NCI-H2081 treated with DMSO at 0.1 percent for 48 hours (cell line): ENCODE measurements around the gene ADAMTS12.

Experiments
- DNase-seq: peaks from one replicate; lab custom pipeline; 2025; lab: John Stamatoyannopoulos, UW

The ADAMTS12 gene

DNA sequence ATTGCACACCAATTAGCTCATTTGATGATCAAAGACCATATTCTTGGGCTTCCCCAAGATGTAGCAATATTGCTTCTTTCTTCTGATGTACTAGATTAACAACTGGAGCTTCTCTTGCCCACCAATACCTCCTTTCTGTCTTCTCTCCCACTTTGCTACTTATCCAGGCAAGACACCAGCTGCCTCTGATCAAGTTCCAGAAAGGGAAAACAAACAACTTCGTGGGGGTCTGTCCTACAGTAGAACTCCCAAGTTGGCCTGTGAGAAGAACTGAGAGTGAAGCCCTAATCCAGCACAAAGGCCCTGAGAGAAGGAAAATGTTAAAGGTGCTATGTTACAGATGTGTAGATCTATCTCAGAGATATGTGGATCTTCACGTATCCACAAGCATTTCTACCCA, 44.9 kb downstream of the ADAMTS12 start:
- DNase-seq = no peak

- no peak for DNase-seq
These were observed 48.2 kb downstream of the ADAMTS12 start for GRCh38 chr5:33843579-33843978.

DNA sequence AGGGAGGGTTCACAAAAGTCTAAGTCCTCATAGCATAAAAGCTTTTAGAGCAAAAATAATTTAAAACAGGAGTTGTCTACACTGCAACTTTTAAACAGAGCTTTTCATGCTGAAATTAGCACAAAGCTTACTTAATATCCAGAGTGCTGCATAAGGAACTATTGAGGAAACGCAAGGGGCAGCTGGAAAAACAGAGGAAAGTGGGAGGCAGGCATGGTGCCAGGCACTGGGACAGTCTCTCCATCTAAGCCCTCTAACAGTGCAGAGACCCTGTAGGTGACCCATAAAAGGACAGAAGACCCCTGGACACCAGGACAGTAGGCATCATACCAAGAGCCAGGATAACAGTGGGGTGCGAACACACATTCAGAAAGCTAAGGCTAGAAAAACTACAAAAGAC, 49.3 kb downstream of the ADAMTS12 start:
- no peak for DNase-seq

DNA sequence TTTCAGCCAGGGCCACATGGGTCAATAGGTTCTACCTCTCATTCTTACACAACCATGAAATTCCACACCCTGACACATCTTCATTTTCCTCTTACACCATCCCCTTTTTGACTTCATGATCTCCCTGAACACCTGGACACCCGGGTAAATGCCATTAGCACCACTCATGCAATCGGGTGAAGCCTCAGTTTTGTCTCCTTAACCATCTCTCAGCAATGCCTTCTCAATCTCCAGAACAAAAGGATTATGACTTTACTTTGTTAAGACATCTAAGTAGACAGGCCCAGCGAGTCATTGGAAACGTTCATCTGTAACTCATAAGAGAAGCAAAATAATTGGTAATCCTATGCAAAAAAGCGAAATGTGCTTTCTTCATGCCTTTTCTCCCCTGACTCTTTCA, 49.9 kb downstream of the ADAMTS12 start:
- DNase-seq = no peak

DNA sequence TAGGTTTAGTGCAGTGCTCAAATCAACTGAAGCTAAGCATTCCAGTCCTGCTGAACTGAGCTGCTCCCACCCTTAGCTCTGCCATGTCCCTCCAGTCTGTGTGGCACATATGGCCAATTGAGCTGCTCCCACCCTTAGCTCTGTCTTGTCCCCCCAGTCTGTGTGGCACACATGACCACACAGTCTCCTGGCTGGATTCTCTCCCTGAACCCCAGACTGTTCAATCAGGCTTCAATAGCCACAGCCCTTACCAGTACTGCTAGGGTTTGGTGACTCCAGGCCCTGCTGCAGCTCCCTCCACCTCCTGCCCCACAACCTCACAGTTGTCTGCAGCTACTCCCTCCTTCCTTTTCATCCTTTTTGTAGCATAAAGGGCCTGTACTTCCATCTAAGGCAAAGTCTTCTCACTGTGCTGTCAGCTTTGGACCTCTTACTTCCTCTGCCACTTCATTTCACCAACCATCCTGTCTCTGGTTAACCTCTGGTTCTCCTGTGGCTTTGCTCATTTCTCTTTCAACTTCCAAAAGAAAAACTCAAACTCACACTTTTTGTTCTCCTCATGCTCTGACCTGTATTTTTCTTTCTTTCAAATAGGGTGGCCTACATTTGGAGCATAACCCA, 50.8 kb downstream of the ADAMTS12 start:
- DNase-seq = no peak

DNA sequence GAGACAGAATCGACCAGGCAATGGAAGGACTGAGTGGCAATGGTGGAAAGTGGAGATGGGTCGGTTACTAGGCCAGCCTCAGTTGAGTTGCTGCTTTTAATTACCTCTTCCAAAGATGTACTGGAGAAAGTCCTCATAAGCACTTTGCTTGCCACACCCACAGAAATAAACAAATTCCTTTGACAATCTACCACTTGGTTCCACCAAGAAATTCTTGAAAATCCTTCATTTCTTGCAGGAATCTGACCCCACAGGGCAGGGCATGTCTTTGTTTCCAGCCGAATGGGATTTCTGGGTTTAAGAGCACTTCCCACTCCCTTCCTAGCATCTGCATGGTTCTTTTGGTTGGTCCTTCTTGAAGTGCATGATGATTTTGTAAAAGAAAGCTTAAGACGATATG, 54.5 kb downstream of the ADAMTS12 start:
- no peak for DNase-seq

GRCh38 chr5:33834334-33834733, 57.5 kb downstream of the ADAMTS12 start:
- DNase-seq = no peak

DNA sequence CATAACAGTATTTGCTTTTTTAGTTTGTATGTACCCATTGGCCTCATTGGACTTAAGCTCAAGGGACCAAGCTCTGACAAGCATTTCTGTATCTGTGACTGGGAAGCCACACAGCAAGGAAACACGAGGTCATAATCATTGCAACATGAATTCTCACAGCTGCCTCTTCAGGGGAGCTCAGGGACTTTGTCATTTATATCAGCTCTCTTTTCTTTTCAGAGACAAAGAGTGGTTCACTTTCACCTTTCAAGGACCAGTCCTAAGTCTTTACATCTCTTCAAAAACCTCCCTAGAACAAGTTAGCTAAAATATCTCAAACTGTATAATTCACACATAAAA, 58.6 kb downstream of the ADAMTS12 start:
- DNase-seq = no peak

- no peak for DNase-seq
These were observed 59.2 kb downstream of the ADAMTS12 start for GRCh38 chr5:33832404-33833236.

DNA sequence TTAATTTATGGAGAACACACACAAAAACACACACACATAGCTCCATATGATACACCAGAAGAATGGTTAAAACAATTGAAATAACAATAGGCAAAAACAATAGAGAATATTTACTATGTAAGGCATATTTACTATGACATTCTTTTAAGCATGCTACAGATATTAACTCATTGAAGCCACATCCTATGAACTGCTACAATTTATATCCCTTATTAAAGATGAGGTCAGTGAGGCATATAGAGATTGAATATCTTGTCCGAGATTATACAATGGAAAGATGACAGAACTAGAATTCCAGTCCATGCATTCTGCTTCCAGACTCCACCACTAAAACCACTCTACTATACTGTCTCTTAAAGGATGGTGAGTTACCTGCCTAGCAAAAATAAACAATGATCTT, 60.7 kb downstream of the ADAMTS12 start:
- DNase-seq = no peak

- DNase-seq = no peak
These were observed 62.4 kb downstream of the ADAMTS12 start for GRCh38 chr5:33829430-33829829.

GRCh38 chr5:33828626-33829308, 63.0 kb downstream of the ADAMTS12 start:
- no peak for DNase-seq

DNA sequence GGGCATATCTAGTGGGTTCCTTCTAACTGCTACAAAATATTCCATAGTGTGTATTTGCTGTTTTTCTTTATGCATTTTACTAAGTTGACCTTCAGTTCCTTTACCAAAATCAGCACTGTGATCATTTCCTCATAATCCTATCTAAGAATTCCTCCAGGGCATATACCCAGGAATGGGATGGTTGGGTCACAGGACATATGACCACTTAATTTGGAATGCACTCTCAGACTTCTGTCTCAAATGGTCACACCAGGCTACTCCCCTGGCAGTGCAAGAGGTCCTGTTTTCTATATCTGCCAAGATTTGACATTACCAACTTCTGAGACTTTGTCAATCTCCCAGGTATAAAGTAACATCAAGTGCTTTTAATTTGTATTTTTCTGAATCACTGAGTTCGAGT, 63.9 kb downstream of the ADAMTS12 start:
- no peak for DNase-seq

DNA sequence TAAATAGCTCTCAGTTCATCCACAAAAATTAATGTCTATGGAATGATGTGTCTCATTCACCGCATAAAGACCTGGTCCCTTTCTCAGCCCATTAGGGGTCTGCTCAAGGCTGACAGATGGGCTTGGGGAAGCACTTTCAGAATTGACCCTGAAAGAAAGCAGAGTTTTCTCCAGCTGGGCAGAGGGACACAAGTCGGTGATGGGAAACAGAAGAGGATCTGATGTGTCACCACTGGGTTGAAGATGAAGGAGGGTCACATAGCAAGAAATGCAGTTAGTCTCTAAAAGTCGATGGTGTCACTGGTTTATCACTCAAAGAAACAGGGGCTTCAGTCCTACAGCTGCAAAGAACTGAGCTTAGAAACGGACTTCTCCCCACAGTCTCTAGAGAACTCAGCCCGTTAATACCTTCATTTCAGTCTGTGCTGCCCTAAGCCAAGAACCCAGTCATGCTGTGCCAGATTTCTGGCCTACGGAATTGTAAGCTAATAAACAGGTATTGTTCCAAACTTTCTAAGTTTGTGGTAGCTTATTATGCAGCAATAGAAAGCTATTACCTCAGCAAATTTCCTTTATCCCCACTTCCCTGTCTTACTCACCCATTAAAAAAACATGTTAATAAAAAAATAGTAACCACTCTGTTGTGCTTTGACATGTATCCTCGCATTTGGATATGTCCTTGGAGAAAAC, 64.6 kb downstream of the ADAMTS12 start:
- DNase-seq = no peak

DNA sequence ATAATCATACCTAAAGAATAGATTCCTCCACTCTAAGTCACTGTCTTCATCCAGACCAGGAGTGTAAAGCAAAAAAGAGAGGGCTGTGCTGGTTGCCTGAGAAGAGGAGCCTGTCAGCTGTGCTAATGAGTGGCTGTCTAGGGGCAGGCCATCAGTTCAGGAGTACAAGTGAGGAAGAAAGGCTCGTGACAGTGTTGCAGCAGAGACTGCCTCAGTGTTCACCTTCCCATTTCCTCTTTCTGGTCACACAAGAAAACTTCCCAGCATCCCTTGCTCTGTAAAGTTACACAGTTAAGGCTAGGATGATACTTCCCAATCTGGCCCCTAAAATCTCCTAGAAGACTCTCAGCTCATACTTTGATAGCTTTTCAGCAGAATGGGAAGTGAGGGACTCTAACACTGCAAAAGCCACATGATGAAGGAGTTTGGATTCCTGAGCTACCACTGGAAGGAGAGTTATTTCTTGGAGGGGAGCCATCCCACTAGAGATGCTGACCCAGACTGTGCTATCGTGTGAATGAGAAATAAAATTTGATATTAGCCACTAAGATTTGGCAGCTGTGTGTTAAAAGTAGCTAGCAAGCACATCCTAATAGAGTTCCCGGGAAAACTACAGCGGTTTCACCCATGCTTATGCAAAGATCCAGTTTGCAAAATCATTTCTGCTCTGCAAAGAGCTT, 67.1 kb downstream of the ADAMTS12 start:
- no peak for DNase-seq

DNA sequence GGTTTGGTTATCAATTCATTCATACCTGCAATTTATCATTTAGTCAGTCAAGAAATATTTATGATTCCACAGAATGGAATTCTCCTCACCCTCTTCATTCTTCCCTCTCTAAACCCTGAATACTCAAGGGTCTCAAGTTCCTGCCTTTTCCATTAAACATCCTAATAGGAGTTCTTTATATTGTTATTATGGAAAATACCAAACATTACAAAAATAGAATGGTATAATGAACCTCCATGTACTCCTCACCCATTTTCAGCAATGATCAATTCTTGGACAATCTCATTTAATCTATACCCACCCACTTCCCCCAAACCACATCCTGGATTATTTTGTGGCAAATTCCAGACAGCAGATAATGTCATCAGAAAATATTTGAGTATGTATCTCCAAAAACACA, 74.5 kb downstream of the ADAMTS12 start:
- no peak for DNase-seq

DNA sequence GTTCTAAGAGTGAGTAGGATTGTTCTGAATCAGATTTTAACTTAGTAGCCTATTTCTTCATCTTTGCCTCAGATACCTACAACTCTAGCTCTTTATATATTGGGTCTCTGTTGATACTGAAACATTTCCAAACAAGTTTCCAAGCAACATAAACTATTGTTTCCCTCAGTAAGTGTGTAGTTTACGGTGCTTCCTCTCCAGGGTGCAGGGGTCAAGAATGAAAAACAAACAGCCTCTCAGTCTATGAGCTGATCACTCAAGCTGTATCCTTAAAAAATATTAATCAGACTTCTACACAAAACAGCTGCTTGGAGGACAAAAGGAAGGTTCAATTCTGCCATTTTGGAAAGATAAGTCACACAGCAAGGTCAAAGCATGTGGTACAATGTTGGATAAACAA, 75.0 kb downstream of the ADAMTS12 start:
- no peak for DNase-seq

- DNase-seq = no peak
These were observed 79.0 kb downstream of the ADAMTS12 start for GRCh38 chr5:33812746-33813145.

DNA sequence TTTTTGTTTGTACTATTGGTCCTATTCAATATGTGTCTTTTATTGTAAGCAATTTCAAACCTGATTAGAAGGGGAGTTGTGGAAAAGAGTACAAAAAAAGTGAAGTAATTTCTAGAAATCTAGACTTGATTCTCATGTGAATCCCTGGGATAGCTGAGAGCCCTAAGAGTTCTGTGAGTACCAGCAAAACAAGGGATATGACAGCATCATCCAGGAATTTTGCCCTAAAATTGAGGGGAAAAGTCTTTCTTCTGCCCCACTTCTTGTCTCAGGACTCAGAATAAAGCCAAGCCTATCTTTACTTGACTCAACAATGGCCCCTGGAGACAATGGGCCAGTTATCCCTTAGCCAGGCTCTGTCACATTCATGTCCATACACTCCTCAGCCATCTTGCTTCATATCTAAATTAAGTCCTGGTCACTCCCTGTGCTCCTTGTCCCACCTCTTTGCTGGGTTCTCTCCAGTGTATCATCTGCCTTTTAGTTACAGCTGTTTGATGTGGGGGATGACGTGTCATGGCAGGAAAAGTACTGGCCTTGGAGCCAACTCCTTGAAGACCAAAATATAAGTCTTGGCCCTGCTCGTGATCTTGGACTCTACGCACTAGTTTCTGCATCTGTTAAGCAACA, 81.2 kb downstream of the ADAMTS12 start:
- no peak for DNase-seq

DNA sequence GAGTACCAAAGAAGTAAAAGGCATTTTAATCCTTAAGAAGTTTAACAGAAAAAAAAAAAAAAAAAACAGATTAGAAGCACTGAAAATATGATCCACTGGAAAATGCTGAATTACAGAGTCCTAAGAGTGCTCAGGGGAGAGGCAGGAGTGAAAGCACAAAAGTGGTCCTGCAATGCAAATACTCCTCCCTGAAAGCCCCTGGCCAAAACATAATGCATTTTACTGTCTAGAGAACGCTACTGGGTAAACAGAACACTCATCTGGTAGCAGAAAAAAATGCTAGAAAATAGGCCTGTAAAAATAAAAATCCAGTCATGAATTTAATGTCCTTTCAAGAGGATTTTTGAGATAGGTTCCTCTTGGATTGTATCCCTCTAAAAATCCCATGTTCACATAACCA, 81.9 kb downstream of the ADAMTS12 start:
- DNase-seq = no peak

DNA sequence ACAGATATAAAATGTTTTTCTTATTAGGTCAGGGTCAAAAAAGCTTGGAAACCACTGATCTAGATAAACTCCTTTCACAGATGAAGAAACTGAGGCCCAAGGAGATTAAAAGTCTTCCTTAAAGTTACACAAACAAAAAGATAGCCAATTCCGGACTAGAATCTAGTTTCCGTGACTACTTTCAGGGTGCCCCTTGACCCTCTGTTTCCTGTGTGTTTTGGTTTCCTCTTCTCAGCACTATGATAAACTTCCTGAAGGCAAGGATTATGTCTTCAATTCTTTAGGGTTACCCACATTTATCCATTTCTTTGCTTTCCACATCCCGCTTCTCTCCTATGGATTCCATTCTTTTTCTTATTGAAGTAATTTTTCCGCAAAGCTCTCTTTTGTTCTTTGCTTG, 83.1 kb downstream of the ADAMTS12 start:
- no peak for DNase-seq

GRCh38 chr5:33807771-33808170, 84.0 kb downstream of the ADAMTS12 start:
- DNase-seq = no peak
